Stimulated activated CD4-positive, alpha-beta T cell treated with anti-CD3 and anti-CD28 coated beads, Interleukin-15, amount 100 ng/mL, for 1 hour (primary cell): ENCODE data around the gene C16orf78.
"Not testable (repeated sequence)": the region's sequence is repeated elsewhere in the genome, so short reads cannot be mapped to it uniquely, and the experiment has no call there.

Source experiments
- DNase-seq, 2 donors: peaks; one replicate each; pipeline ENCODE4 v3.0.0-alpha.2; 2020; ENCODE audit warnings: low read depth in 1 of 2, low spot score in 1 of 2

C16orf78 gene

DNA sequence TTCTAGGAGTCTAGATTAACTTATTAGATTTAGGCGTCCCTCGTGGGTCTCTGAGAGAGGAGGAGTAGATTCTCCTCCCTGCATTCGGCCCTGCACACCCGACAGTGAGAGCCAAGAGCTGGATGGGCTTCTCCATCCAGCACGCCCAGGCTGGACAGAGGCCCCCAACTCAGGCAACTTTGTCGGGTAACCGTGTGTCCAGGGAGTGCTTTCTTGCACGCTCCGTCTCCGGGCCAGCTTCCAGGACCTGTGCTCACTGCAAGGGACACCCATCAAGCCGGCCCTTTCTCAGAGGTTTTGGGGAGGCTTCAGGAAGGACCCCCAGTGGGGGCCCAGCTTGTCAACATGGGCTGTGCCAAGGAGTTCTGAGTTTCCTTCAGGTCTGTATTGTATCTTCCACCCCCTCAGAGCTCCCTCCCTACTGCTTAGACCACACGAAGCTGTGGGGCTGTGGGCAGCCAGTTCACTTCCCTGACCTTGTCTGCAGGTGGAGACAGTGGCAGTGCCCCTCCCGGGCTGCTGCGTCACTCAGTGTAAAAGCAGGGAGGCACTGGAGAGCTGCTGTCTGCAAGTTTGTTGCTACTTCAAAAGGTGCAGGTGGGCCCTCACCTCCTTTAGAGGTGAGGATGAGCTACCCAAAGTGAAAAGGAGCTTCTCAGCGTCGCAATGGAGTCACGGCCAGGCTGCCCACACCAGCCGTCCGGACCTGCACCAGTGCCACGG is 24.0 kb upstream of the C16orf78 start:
- DNase-seq, result no peak

DNA sequence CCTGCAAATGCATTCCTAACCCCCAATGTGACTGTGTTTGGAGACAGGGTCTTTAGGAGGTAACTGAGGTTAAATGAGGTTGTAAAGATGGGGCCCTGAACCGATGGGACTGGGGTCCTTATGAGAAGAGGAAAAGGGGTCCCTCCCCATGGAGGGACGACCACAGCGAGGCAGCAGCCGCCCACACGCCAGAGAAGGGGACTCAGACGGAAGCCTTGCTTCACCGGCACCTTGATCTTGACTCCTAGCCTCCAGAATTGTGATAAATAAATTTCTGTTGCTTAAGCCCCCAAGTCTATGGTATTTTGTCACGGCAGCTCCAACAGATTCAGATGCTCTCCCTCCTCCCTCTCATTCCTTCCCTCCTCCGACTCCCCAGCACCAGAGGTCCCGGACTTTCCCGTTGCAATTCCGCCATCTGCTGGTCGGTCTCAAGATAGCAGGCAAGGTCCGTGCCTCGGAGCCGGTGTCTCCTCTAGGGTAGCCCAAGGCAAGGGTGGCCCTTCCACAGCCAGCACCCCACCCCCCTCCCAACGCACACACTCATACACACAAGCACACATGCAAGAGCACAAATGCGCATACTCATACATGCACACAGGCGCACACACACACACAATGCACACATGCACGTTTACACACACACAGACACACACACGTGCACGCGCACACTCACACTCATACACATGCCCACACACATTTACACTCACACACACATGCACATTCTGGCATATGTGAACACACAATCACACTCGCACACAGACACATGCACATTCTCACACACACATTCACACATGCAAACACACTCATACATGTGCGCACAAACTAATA is 23.1 kb upstream of the C16orf78 start:
- DNase-seq, result peak in 1 of 2 donors; percentile 33

GRCh38 chr16:49351096-49351487 is 22.5 kb upstream of the C16orf78 start:
- DNase-seq, result no peak

DNA sequence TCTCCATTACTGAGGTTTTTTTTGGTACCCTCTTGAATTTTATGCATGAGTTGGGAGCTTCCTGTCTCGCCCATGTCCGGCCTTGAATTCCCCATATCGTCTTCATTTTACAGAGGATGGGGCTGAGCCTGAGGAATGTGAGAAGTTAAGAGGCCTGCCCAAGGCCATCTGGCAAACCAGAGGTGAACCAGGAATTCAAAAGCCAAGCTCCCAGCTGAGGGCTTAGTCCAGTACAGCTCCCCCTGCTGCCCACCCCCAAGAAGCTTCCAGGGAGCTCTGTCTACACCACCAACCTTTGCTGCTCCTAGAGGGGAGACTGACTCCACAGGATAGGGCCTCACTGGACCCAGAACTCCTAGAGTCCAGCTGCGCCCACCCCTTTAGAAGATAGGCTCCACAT is 20.7 kb upstream of the C16orf78 start:
- no peak for DNase-seq

- DNase-seq, result no peak
These were observed 19.9 kb upstream of the C16orf78 start for GRCh38 chr16:49353680-49354079.

GRCh38 chr16:49354101-49354500 is 19.5 kb upstream of the C16orf78 start:
- DNase-seq, result no peak

DNA sequence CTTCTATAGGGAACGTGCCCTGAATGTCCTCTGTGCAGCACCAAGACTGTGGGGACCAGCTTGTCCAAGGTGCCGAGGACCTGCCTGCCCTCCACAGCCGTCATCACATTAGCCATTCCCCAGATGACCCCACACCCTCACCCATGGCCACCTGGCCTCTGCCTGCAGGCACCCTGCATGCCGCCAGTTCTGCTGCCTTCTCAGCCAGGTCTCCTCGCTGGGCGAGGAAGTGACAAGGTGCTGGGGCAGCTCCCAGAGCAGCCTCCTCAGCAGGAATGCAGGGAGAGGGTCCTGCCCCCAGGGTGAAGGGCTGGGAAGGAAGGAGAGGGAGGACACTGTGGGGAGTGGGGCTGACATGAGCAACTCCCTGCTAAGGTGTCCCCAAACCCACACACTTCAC is 18.6 kb upstream of the C16orf78 start:
- DNase-seq, result no peak

- no peak for DNase-seq
These were observed 17.5 kb upstream of the C16orf78 start for GRCh38 chr16:49355933-49356665.

GRCh38 chr16:49356728-49357488 is 16.7 kb upstream of the C16orf78 start:
- DNase-seq, result no peak

- no peak for DNase-seq
These were observed 14.0 kb upstream of the C16orf78 start for GRCh38 chr16:49359591-49359990.

DNA sequence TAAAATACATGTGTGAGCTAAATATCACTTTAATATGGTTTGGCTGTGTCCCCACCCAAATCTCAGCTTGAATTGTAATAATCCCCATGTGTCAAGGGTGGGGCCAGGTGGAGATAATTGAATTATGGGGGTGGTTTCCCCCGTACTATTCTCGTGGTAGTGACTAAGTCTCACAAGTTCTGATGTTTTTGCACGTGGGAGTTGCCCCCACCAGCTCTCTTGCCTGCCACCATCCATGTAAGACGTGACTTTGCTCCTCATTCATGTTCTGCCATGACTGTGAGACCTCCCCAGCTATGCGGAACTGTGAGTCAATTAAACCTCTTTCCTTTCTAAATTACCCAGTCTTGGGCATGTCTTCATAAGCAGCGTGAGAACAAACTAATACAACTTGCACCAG is 11.9 kb upstream of the C16orf78 start:
- DNase-seq, result not testable (repeated sequence)

- no peak for DNase-seq
These were observed 11.4 kb upstream of the C16orf78 start for GRCh38 chr16:49362230-49362629.

- no peak for DNase-seq
These were observed 7.7 kb upstream of the C16orf78 start for GRCh38 chr16:49365711-49366509.

- DNase-seq, result no peak
These were observed 6.9 kb upstream of the C16orf78 start for GRCh38 chr16:49366669-49367068.

GRCh38 chr16:49369651-49370611 is 3.7 kb upstream of the C16orf78 start:
- no peak for DNase-seq

- no peak for DNase-seq
These were observed 2.6 kb downstream of the C16orf78 start for GRCh38 chr16:49376206-49376605.

- DNase-seq, result no peak
These were observed 3.7 kb downstream of the C16orf78 start for GRCh38 chr16:49377196-49377755.

DNA sequence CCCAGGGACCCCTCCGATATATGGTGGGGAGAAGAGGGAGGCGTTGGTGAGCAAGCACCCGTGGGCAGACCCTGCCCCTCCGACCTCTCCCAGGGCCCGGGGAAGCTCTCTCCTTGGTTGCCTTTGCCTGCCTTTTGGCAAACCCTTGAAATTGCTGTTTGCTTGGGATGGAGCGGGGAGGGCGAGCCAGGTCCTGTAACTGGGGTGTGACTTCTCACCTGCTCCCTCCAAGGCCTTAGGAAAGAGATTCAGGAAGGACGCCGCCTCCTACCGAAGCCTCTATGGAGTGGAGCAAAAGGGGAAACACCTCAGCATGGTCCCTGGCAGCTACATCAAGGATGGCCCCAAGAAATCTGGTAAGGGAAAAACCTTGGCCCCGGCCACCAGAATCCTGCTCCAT is 4.6 kb downstream of the C16orf78 start:
- no peak for DNase-seq

- DNase-seq, result no peak
These were observed 5.2 kb downstream of the C16orf78 start for GRCh38 chr16:49378816-49379215.
